ENCODE results near the gene TRMO. TPM values are rescaled to one million over a fixed set of nuclear protein-coding genes. Genes with fewer than 3 reads are reported as not detected.

The TRMO gene
- total and polyA plus RNA-seq, 12 donors: 4.4 to 12.8 (median 7.8) TPM

DNA sequence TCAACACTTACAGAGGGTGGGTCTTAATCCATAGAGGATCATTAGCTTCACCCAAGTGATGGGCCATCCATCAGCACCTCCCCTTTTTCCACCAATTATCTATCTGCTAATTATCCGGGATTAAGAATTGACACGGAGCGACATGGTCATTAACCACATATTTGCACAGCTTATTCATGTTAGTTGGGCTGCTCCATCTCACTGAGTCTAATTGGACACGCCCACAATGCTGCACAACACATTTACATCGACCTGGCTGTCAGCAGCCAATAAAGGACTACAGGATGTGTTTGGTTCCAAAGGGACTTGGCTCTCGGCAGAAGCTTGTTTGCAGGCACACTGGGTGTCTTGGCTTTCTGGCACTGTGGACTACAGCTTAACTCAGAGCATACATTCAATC lies 47.7 kb downstream of the TRMO start:
- H3K27ac ChIP-seq: no peak overlapping the region
- DNase-seq (no peak), ATAC-seq (no peak)
- 73% methylated on average over 6 of the region's 6 CpGs for WGBS, 2 donors
- no peak overlapping the region for H3K4me3 ChIP-seq
- intact Hi-C loops (cut with DNase I): loop anchor here in 1 of 10 donors (10.0 kb wide), 1 partner anchor 140 kb away; no protein-coding TSS in a partner anchor
- H3K27me3 ChIP-seq: peaks cover 0 to 8% (median 0%) of the 10 kb centered on the region in 7 donors
- H3K9me3 ChIP-seq: no peaks in the 10 kb centered on the region
- TF ChIP-seq, protein P1, sequence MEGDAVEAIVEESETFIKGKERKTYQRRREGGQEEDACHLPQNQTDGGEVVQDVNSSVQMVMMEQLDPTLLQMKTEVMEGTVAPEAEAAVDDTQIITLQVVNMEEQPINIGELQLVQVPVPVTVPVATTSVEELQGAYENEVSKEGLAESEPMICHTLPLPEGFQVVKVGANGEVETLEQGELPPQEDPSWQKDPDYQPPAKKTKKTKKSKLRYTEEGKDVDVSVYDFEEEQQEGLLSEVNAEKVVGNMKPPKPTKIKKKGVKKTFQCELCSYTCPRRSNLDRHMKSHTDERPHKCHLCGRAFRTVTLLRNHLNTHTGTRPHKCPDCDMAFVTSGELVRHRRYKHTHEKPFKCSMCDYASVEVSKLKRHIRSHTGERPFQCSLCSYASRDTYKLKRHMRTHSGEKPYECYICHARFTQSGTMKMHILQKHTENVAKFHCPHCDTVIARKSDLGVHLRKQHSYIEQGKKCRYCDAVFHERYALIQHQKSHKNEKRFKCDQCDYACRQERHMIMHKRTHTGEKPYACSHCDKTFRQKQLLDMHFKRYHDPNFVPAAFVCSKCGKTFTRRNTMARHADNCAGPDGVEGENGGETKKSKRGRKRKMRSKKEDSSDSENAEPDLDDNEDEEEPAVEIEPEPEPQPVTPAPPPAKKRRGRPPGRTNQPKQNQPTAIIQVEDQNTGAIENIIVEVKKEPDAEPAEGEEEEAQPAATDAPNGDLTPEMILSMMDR (IDR thresholded peaks at IDR 0.05): no peak
- peaks cover 0 to 16% (median 4%) of the 10 kb centered on the region in 9 donors for H3K4me1 ChIP-seq
- no peaks in the 10 kb centered on the region for H3K36me3 ChIP-seq

DNA sequence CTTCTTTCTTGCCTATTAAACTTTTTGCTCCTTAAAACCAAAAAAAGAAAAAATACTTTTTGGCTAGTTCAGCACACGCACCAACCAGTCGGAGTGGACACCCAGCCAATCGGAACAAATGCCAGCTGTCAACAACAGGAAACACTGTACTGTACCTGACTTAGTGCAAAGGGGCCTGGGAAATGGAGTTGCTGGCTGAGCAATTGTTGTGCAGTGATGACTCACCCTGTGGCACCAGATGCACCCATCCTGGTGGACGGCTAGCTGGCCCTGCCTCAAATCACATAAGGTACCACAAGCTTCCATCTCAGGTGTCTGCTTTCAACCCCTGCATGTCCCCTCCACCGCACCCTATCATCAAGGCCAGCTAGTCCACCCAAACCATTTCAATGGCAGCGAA lies 48.4 kb downstream of the TRMO start:
- H3K4me1 ChIP-seq: peaks cover 0 to 16% (median 4%) of the 10 kb centered on the region in 9 donors
- DNase-seq (no peak), ATAC-seq (no peak)
- H3K36me3 ChIP-seq: no peaks in the 10 kb centered on the region
- intact Hi-C loops (cut with DNase I): loop anchor here in 1 of 10 donors (10.0 kb wide), 1 partner anchor 139 kb away; no protein-coding TSS in a partner anchor
- H3K9me3 ChIP-seq: no peaks in the 10 kb centered on the region
- TF ChIP-seq, protein P1 (IDR thresholded peaks at IDR 0.05): no peak
- no peak overlapping the region for H3K27ac ChIP-seq
- H3K27me3 ChIP-seq: peaks cover 0 to 14% (median 0%) of the 10 kb centered on the region in 7 donors
- WGBS, 2 donors: 77 to 82% methylated on average over 6 of the region's 6 CpGs
- H3K4me3 ChIP-seq: no peak overlapping the region

DNA sequence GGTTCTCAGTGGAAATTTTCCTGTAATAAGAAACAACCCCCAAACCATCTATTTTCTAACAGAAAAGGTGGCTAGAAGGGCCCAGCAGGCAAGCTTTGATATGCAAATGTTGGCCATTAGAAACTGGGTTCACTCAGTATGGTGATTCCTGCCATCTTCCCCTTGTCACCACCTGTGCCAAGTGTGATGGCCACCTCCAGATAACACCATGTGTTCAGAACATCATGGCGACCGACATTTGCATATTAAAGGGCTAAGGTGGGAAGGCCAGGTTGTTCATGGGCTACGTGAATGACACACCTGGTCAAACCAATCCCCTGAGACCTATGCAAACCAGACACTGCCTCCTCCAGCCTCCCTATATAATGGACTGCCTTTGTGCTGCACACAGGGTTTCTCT lies 48.9 kb downstream of the TRMO start:
- TF ChIP-seq, protein P1 (IDR thresholded peaks at IDR 0.05): no peak
- Histone ChIP-seq H3K27me3 (peaks cover 0 to 17% (median 4%) of the 10 kb centered on the region in 7 donors), H3K27ac (no peak overlapping the region), H3K4me1 (peaks cover 0 to 16% (median 4%) of the 10 kb centered on the region in 9 donors), H3K9me3 (no peaks in the 10 kb centered on the region), H3K4me3 (no peak overlapping the region), H3K36me3 (no peaks in the 10 kb centered on the region)
- DNase-seq (no peak), ATAC-seq (no peak)
- intact Hi-C loops (cut with DNase I): loop anchor here in 1 of 10 donors (10.0 kb wide), 1 partner anchor 139 kb away; no protein-coding TSS in a partner anchor
- 76 to 84% methylated on average over 3 of the region's 3 CpGs for WGBS, 2 donors

DNA sequence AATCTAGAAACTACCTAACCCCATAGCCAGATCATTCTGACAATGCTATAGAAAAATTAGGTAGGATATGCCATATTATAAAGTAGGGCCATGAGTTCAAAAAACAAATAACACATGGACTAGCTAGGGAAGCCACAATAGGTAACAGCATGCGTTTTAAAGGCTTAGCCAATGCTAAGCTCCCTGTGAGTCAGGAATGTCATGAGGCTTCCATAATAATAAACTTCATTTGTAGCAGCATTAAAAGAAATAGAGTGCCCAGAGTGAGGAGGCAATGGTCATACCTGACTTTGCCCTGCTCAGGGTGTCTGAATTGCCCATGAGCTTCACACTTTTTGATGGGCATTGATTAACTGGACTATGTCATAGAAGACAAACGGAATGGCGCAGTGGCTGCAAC lies 53.4 kb downstream of the TRMO start:
- DNase-seq (no peak), ATAC-seq (no peak)
- H3K4me3 ChIP-seq: no peak overlapping the region
- H3K27me3 ChIP-seq: peaks cover 0 to 35% (median 16%) of the 10 kb centered on the region in 7 donors
- intact Hi-C loops (cut with DNase I): loop anchor here in 1 of 10 donors (10.0 kb wide), 1 partner anchor 154 kb away; no protein-coding TSS in a partner anchor
- no peak overlapping the region for H3K27ac ChIP-seq
- no peaks in the 10 kb centered on the region for H3K36me3 ChIP-seq
- TF ChIP-seq, protein P1 (IDR thresholded peaks at IDR 0.05): no peak
- H3K4me1 ChIP-seq: no peaks in the 10 kb centered on the region
- peaks cover 0 to 27% (median 10%) of the 10 kb centered on the region in 11 donors for H3K9me3 ChIP-seq
- 66 to 78% methylated on average over 3 of the region's 3 CpGs for WGBS, 2 donors

Measured in heart right ventricle (tissue), 16 donors.